IPS-20b (cell line): ENCODE results near the gene CRLF3.
"Not testable (repeated sequence)": the region's sequence is repeated elsewhere in the genome, so short reads cannot be mapped to it uniquely, and the experiment has no call there.

Experiments used
- H3K27ac ChIP-seq: one replicate; pipeline ENCODE4 v1.5.1; 2013; ENCODE audit warnings: low read length
- H3K27me3 ChIP-seq: 2 replicates; pipeline ENCODE4 v1.6.1; 2013; ENCODE audit warnings: mild to moderate bottlenecking, low read length, inconsistent platforms; ENCODE audit not compliant: insufficient read depth
- H3K36me3 ChIP-seq: 2 replicates; pipeline ENCODE4 v1.6.1; 2013; ENCODE audit warnings: low read depth, mild to moderate bottlenecking, inconsistent platforms, low read length, moderate library complexity; ENCODE audit not compliant: insufficient read depth
- H3K4me1 ChIP-seq: 2 replicates; pipeline ENCODE4 v1.6.1; 2013; ENCODE audit warnings: mild to moderate bottlenecking, control low read depth, inconsistent platforms, low read length, moderate library complexity; ENCODE audit not compliant: insufficient read depth
- H3K4me3 ChIP-seq: 2 replicates; pipeline ENCODE4 v1.5.1; 2013; ENCODE audit warnings: mild to moderate bottlenecking, low read length, inconsistent platforms
- H3K9ac ChIP-seq: 2 replicates; pipeline ENCODE4 v1.6.1; 2013; ENCODE audit warnings: low read depth, mild to moderate bottlenecking, inconsistent platforms, low read length, moderate library complexity
- H3K9me3 ChIP-seq: 2 replicates; pipeline ENCODE4 v1.6.1; 2013; ENCODE audit warnings: mild to moderate bottlenecking, low read depth, low read length, inconsistent platforms; ENCODE audit not compliant: insufficient read depth

Gene CRLF3

DNA sequence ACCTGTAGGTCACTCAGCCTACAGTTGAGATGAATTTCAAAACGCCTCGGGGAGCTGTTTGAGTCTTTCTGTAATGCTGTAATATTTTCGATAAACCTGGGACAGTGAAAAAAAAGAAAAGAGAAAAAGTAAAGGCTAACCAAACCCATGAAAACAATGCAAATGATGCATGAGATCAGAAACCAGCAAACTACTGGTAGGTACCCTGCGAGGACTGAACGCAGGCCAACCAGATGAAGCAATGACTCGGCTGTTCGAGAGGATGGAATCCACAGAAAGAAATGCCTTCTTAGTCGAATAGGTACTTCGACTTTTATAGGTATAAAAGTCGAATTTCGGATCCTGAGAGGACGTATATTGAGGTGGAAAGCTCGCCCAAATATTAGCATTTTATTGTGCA lies 6.8 kb upstream of the CRLF3 start:
- Histone ChIP-seq H3K9me3 (no peaks in the 10 kb centered on the region), H3K27me3 (no peaks in the 10 kb centered on the region), H3K36me3 (peaks cover 21% of the 10 kb centered on the region; the same call in 1 of the 2 replicates), H3K4me1 (peaks cover 12% of the 10 kb centered on the region; the same call in 1 of the 2 replicates), H3K27ac (peak overlapping the region; percentile 62), H3K4me3 (peak overlapping the region; percentile 96), H3K9ac (peak overlapping the region; percentile 96)

DNA sequence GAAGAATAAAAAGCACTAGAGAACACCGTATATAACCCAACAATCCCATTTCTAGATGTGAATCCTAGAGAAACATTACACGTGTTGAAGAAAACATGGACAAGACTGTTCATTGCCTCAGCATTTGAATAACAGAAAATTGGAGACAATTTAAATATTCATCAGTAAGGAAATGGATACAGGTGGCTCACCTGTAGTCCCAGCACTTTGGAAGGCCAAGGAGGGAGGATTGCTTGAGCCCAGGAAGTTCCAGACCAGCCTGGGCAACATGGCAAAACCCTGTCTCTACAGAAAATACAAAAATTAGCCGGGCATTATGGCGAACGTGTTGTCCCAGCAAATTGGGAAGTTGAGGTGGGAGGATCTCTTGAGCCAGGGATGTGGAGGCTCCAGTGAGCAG lies 4.5 kb upstream of the CRLF3 start:
- Histone ChIP-seq H3K27ac (no peak overlapping the region), H3K4me1 (peaks cover 12% of the 10 kb centered on the region; the same call in 1 of the 2 replicates), H3K9ac (no peak overlapping the region), H3K9me3 (no peaks in the 10 kb centered on the region), H3K4me3 (no peak overlapping the region), H3K27me3 (no peaks in the 10 kb centered on the region), H3K36me3 (peaks cover 1% of the 10 kb centered on the region; the same call in 1 of the 2 replicates)

DNA sequence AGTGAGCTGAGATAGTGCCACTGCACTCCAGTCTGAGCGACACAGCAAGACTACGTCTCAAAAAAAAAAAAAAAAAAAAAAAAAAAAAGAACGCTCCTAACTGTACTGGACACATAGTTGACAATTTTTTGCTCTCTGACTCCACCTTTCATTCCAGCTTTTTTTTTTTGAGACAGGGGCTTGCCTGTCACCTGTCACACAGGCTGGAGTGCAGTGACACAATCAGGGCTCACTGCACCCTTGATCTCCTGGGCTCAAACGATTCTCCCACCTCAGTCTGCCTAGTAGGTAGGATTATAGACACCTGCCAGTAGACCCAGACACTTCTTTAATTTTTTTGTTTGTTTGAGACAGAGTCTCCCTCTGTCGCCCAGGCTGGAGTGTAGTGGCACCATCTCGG lies 2.6 kb upstream of the CRLF3 start:
- Histone ChIP-seq H3K9ac (no peak overlapping the region), H3K9me3 (no peaks in the 10 kb centered on the region), H3K4me3 (no peak overlapping the region), H3K27ac (no peak overlapping the region), H3K27me3 (no peaks in the 10 kb centered on the region), H3K36me3 (no peaks in the 10 kb centered on the region), H3K4me1 (peaks cover 9% of the 10 kb centered on the region; the same call in 1 of the 2 replicates)

DNA sequence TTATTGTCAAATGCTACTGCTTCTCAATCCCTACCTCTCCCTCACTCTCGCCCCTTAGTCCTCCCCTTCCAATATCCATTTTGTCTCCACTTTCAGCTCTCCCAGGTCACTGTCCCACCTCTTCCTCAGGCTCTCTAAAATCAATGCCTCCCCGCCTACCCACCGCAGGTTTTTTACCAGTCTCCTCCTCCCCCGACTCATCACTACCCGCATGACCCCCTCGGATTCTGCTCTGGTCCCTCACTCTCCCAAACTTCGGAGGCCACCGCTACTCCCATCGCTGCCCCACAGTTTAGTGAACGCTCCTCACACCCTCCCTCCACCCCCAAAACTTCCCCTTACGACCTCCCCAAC lies 513 bp downstream of the CRLF3 start:
- no peaks in the 10 kb centered on the region for H3K27me3 ChIP-seq

DNA sequence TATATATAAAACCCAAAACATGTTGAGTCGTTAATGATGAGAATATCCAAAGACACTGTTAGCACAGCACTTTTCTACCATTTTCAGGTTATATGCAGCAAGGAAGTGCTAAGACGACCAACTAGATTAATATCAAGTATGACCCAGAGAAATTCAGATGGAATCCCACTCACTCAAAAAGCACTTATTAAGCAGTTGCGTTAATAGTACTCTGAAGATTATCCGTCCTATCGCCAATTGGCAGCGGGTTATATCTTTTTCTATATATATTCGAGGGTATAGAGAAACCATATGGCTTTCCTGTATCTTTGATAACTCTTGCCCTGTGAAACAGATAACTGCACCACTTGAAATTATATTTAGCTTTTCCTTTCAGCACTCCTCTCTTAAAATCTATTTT lies 1.1 kb downstream of the CRLF3 start:
- H3K9me3 ChIP-seq, result no peaks in the 10 kb centered on the region
- H3K27ac ChIP-seq, result no peak overlapping the region
- no peaks in the 10 kb centered on the region for H3K4me1 ChIP-seq
- H3K36me3 ChIP-seq, result 0 out of 2 replicates have a peak, but pooled peaks cover 3% of the 10 kb centered on the region
- H3K9ac ChIP-seq, result peak overlapping the region; percentile 97; the same call in 1 of the 2 replicates
- peak overlapping the region; percentile 94 for H3K4me3 ChIP-seq
- H3K27me3 ChIP-seq, result no peaks in the 10 kb centered on the region

More for the DNA sequence above, 513 bp downstream of the CRLF3 start:
- H3K4me3 ChIP-seq, result peak overlapping the region; percentile 94
- H3K36me3 ChIP-seq, result 0 out of 2 replicates have a peak, but pooled peaks cover 2% of the 10 kb centered on the region
- H3K9me3 ChIP-seq, result no peaks in the 10 kb centered on the region
- H3K4me1 ChIP-seq, result no peaks in the 10 kb centered on the region
- peak overlapping the region; percentile 97 for H3K9ac ChIP-seq
- peak overlapping the region; percentile 68 for H3K27ac ChIP-seq

DNA sequence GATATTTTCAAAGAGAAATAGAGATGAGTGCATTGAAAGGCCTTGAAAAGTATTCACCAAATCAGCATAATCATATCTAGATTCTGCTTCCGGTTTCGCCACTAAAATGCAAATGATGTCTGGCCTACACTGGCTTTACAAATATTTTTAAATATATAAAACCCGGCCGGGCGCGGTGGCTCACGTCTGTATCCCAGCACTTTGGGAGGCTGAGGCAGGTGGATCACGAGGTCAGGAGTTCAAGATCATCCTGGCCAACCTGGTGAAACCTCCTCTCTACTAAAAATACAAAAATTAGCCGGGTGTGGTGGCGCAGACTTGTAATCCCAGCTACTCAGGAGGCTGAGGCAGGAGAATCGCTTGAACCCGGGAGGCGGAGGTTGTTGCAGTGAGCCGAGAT lies 1.6 kb downstream of the CRLF3 start:
- not testable (repeated sequence) for H3K27ac ChIP-seq, H3K9me3 ChIP-seq, H3K4me1 ChIP-seq, H3K9ac ChIP-seq, H3K27me3 ChIP-seq, H3K36me3 ChIP-seq, H3K4me3 ChIP-seq

DNA sequence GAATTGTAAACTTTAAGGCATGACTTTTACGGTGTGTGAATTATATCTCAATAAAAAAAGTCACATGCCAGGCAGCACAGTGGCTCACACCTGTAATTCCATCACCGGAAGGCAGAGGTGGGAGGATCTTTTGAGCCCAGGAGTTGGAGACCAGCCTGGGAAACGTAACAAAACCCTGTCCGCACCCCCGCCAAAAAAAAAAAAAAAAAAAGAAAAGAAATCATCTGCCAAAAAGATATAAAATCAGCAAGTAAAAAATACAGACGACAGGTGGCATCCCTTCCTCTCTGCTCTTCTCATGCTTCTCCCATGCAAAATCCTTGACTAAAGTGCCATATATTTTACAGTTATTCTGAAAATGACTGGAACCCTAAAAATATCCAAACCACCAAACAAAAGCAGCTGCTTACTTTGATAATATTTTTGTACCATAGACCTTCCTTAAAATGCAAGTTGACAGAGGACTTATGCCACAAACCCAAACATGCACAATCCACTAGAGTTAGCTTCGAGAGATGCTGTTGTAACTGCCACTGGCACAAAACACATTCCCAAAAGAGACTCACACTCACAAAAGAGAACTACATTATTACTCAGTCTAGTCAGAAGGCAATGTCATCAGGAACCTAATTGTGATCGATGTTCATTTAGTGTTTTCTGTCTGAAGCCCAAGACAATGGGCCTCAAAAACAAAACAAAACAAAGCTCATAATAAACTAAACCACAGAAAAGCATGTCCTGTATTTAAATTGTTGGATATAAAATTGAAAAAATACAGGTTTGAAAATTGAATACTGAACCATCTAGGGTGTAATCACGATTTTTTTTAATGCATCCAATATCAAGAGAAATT lies 2.4 kb downstream of the CRLF3 start:
- H3K9ac ChIP-seq, result no peak overlapping the region
- H3K4me3 ChIP-seq, result peak overlapping the region; percentile 31; the same call in 1 of the 2 replicates
- H3K27ac ChIP-seq, result no peak overlapping the region
- 0 out of 2 replicates have a peak, but pooled peaks cover 3% of the 10 kb centered on the region for H3K36me3 ChIP-seq
- no peaks in the 10 kb centered on the region for H3K27me3 ChIP-seq
- H3K9me3 ChIP-seq, result no peaks in the 10 kb centered on the region
- no peaks in the 10 kb centered on the region for H3K4me1 ChIP-seq

DNA sequence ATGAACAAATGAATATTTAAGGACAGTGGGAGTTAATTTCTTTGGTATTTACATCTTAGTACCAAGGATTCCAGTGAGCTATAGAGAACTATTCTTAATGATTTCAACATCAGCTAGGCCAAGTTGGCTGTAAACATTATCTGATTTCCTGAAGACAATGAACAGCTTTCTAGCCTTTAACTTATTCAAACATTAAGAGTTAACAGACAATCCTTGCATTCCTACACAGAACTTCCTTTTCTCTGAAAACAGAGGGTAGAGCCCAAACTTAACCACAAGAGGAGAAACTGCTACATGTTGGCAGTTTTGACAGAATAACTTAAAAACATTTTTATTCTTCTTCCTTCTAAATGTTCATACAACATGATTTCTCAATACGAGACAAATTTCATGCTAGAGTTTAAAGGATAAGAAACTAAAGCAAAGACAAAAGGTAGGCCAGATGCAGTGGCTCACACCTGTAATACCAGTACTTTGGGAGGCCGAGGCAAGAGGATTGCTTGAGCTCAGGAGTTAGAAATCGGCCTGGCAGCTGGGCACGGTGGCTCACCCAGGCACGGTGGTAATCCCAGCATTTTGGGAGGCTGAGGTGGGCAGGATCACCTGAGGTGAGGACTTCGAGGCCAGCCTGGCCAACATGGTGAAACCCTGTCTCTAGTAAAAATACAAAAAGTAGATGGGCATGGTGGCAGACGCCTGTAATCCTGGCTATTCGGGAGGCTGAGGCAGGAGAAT lies 4.4 kb downstream of the CRLF3 start:
- Histone ChIP-seq H3K36me3 (0 out of 2 replicates have a peak, but pooled peaks cover 7% of the 10 kb centered on the region), H3K27ac (no peak overlapping the region), H3K9me3 (no peaks in the 10 kb centered on the region), H3K4me1 (no peaks in the 10 kb centered on the region), H3K4me3 (no peak overlapping the region), H3K9ac (no peak overlapping the region), H3K27me3 (no peaks in the 10 kb centered on the region)

DNA sequence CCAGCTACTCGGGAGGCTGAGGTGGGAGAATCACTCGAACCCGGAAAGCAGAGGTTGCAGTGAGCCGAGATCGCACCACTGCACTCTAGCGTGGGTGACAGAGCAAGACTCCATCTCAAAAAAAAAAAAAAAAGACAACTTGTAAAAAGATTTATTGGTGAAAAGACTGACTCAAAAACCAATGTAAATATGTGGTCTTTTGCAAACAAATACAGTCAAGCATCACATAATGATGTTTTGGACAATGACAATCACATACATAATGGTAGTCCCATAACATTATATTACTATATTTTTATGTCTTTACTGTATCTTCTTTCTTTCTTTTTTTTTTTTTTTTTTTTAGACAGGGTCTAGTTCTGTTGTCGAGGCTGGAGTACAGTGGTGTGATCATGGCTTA lies 8.3 kb downstream of the CRLF3 start:
- Histone ChIP-seq H3K4me3 (no peak overlapping the region), H3K9me3 (no peaks in the 10 kb centered on the region), H3K27me3 (no peaks in the 10 kb centered on the region), H3K36me3 (0 out of 2 replicates have a peak, but pooled peaks cover 7% of the 10 kb centered on the region), H3K9ac (no peak overlapping the region), H3K27ac (no peak overlapping the region), H3K4me1 (no peaks in the 10 kb centered on the region)

DNA sequence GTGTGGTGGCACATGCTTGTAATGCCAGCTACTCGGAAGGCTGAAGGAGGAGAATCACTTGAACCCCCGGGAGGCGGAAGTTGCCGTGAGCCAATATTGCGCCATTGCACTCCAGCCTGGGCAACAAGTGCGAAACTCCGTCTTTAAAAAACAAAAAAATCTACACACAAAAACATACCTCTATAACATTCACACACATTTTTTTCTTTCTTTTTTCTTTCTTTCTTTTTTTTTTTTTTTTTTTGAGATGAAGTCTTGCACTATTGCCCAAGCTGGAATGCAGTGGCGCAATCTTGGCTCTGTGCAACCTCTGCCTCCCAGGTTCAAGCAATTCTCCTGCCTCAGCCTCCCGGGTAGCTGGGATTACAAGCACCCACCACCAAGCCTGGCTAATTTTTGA lies 9.6 kb downstream of the CRLF3 start:
- H3K9me3 ChIP-seq, H3K4me3 ChIP-seq, H3K27ac ChIP-seq: not testable (repeated sequence)

DNA sequence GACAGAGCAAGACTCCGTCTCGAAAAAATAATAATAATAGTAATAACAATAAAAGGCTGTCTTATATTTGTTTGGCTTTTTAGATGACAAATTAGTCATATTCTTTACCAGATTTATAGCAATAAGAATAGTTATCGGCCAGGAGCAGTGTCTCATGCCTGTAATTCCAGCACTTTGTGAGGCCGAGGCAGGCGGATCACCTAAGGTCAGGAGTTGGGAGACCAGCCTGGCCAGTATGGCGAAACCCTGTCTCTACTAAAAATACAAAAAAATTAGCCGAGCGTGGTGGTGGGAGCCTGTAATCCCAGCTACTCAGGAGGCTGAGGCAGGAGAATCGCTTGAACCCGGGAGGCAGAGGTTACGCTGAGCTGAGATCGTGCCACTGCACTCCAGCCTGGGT lies 10.3 kb downstream of the CRLF3 start:
- H3K27ac ChIP-seq, H3K9ac ChIP-seq, H3K27me3 ChIP-seq, H3K4me3 ChIP-seq, H3K36me3 ChIP-seq, H3K4me1 ChIP-seq, H3K9me3 ChIP-seq: not testable (repeated sequence)

More for the DNA sequence above, 9.6 kb downstream of the CRLF3 start:
- H3K27me3 ChIP-seq, H3K4me1 ChIP-seq, H3K9ac ChIP-seq, H3K36me3 ChIP-seq: not testable (repeated sequence)
